Skin epidermis (tissue), 12 donors: ENCODE results near the gene PDE6H.

ENCODE experiments used
- H3K27ac ChIP-seq, 21 experiments: fragments of 200-600 bp; sonication (generic) in 11 of 21; one replicate each; pipeline ENCODE4 v1.5.0; 2020; ENCODE audit warnings: mild to moderate bottlenecking in 3 of 21, inconsistent platforms in 2 of 21, moderate library complexity in 2 of 21
- H3K4me3 ChIP-seq, 7 experiments: fragments of 200-600 bp; sonication (generic) in 2 of 7; one replicate each; pipeline ENCODE4 v1.5.0; 2020; ENCODE audit warnings: inconsistent platforms in 2 of 7, mild to moderate bottlenecking in 2 of 7, moderate library complexity in 1 of 7

The PDE6H gene

GRCh38 chr12:14950421-14950820, 22.4 kb upstream of the PDE6H start:
- Histone ChIP-seq H3K27ac (peak overlapping the region in 14 of 21 experiments; percentile 2 to 93 (median 72)), H3K4me3 (no peak overlapping the region)

- Histone ChIP-seq H3K4me3 (no peak overlapping the region), H3K27ac (peak overlapping the region in 17 of 21 experiments; percentile 52 to 93 (median 77))
These were observed 21.7 kb upstream of the PDE6H start for GRCh38 chr12:14950982-14951746.

- H3K4me3 ChIP-seq: peak overlapping the region in 1 of 7 experiments; percentile 10
- H3K27ac ChIP-seq: peak overlapping the region in 19 of 21 experiments; percentile 19 to 93 (median 70)
These were observed 21.0 kb upstream of the PDE6H start for GRCh38 chr12:14951851-14952250.

- H3K27ac ChIP-seq: peak overlapping the region in 19 of 21 experiments; percentile 41 to 93 (median 74)
- peak overlapping the region in 2 of 7 experiments; percentile 5 to 10 for H3K4me3 ChIP-seq
These were observed 20.4 kb upstream of the PDE6H start for GRCh38 chr12:14952299-14952921.

- H3K27ac ChIP-seq: peak overlapping the region in 17 of 21 experiments; percentile 2 to 93 (median 62)
- H3K4me3 ChIP-seq: no peak overlapping the region
These were observed 19.1 kb upstream of the PDE6H start for GRCh38 chr12:14953752-14954151.

- peak overlapping the region in 15 of 21 experiments; percentile 2 to 93 (median 62) for H3K27ac ChIP-seq
- no peak overlapping the region for H3K4me3 ChIP-seq
These were observed 18.6 kb upstream of the PDE6H start for GRCh38 chr12:14954269-14954668.

GRCh38 chr12:14956024-14956891, 16.6 kb upstream of the PDE6H start:
- Histone ChIP-seq H3K27ac (peak overlapping the region in 11 of 21 experiments; percentile 4 to 93 (median 59)), H3K4me3 (peak overlapping the region in 1 of 7 experiments; percentile 3)

- Histone ChIP-seq H3K27ac (peak overlapping the region in 15 of 21 experiments; percentile 4 to 95 (median 85)), H3K4me3 (no peak overlapping the region)
These were observed 15.9 kb upstream of the PDE6H start for GRCh38 chr12:14956905-14957304.

GRCh38 chr12:14957551-14958168, 15.2 kb upstream of the PDE6H start:
- peak overlapping the region in 4 of 7 experiments; percentile 36 to 51 (median 45) for H3K4me3 ChIP-seq
- peak overlapping the region in 19 of 21 experiments; percentile 2 to 95 (median 86) for H3K27ac ChIP-seq

- Histone ChIP-seq H3K4me3 (peak overlapping the region; percentile 4 to 51 (median 36)), H3K27ac (peak overlapping the region in 19 of 21 experiments; percentile 58 to 95 (median 87))
These were observed 14.3 kb upstream of the PDE6H start for GRCh38 chr12:14958361-14959125.

GRCh38 chr12:14959126-14959440, 13.8 kb upstream of the PDE6H start:
- peak overlapping the region; percentile 4 to 51 (median 36) for H3K4me3 ChIP-seq
- H3K27ac ChIP-seq: peak overlapping the region in 19 of 21 experiments; percentile 33 to 95 (median 87)

GRCh38 chr12:14959463-14959862, 13.4 kb upstream of the PDE6H start:
- Histone ChIP-seq H3K27ac (peak overlapping the region in 20 of 21 experiments; percentile 59 to 95 (median 87)), H3K4me3 (peak overlapping the region; percentile 33 to 51 (median 43))

GRCh38 chr12:14959916-14960496, 12.8 kb upstream of the PDE6H start:
- H3K4me3 ChIP-seq: peak overlapping the region; percentile 33 to 51 (median 43)

GRCh38 chr12:14960548-14961465, 12.0 kb upstream of the PDE6H start:
- Histone ChIP-seq H3K27ac (peak overlapping the region; percentile 49 to 95 (median 87)), H3K4me3 (peak overlapping the region; percentile 33 to 51 (median 43))

More at GRCh38 chr12:14959916-14960496, 12.8 kb upstream of the PDE6H start:
- H3K27ac ChIP-seq: peak overlapping the region; percentile 49 to 95 (median 87)

- Histone ChIP-seq H3K4me3 (peak within 1 kb of the TSS; percentile 33 to 51 (median 43)), H3K27ac (peak within 1 kb of the TSS; percentile 49 to 95 (median 87))
These were observed 11.2 kb upstream of the PDE6H start, which contains the start of gene ARHGDIB for GRCh38 chr12:14961466-14962152. Gene ARHGDIB, minus strand, starts transcription at chr12:14961601. Its CDS starts 10,889 bp downstream, at chr12:14950712.

- Histone ChIP-seq H3K4me3 (peak overlapping the region in 5 of 7 experiments; percentile 36 to 51 (median 44)), H3K27ac (peak overlapping the region in 20 of 21 experiments; percentile 59 to 95 (median 87))
These were observed 10.7 kb upstream of the PDE6H start for GRCh38 chr12:14962153-14962539.
